Stimulated activated CD8-positive, alpha-beta memory T cell treated with anti-CD3 and anti-CD28 coated beads, Interleukin-7, amount 100 ng/mL, for 4 hours (primary cell): Measurements from ENCODE around the gene SHLD1.

Experiments used
- DNase-seq, 2 donors: peaks; one replicate each; pipeline ENCODE4 v3.0.0-alpha.2; 2020; ENCODE audit warnings: low read depth in 2 of 2

Gene SHLD1

GRCh38 chr20:5845681-5846615 is 95.7 kb downstream of the SHLD1 start:
- DNase-seq: no peak

DNA sequence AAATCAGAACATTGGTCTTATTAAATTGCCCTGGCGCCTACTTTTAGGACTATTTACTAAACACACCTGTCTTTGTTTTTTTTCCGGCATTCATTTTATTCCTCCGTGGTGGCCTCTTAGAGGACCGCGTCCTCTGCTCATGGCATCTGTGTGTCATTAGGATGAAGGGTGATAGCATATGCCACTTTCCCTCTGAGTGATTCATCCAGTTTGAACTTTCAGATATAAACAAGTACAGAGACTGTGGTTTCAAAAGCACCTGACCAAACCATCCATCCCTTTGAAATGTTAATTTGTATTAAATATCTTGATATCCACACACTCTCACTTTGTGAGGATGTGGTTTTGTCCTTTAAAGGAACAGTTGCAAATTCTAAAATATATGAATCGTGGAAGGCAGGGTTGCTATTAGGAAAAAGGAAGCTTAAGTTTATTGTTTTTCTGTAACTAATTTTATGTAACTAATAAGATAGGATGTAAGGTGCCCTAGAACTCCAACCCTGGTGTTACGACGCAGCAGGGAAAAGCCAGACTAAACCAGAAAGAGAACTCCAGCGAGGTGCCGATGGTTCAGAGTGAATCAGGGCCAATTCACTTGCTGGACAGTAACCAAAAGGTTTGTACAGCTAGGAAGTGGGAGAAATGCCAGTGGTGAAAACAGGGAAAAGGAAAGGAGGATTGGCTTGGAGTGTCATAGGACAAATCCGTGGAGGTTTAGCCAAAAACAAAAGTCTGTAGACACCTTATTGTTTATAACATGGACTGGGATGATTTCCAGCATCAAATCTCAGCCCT is 98.7 kb downstream of the SHLD1 start:
- DNase-seq: no peak

- no peak for DNase-seq
Observed at GRCh38 chr20:5855939-5856338, 105.7 kb downstream of the SHLD1 start.

GRCh38 chr20:5859608-5860007 is 109.4 kb downstream of the SHLD1 start:
- DNase-seq: no peak

DNA sequence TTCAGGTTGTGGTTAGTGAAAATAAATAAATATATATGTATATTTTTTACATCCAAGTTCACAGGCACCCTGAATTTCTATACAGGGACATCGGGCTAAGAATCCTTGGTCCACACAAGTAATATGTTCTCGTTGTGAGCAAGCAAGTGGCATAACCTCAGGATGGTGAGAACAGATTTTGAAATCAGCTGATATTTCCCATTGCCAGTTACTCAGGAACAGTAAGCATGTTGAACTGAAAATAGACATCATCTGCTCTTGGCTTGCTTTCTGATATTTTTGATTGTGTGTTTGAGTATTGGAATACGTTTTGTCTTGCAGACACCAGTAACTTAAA is 112.5 kb downstream of the SHLD1 start:
- no peak for DNase-seq

GRCh38 chr20:5863040-5863833 is 113.0 kb downstream of the SHLD1 start:
- DNase-seq: no peak

DNA sequence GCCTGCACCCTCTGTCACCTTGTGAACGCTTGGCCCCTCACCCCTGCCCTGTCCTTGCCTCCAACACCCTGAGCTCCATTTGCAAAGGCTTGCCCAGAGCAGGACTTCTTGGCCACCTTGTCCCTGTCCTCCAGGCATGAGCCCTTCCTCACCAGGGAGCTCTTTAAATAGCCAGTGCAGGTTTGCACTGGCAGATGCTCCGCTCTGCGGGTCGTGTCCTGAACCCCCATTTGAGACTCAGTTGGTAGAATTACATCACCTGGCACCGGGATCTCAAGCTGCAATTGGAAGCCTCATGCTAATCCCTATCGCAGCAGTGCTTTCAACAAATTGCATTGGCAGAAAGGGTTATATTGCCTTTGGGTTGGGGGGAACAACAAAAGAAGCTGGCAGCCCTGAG is 114.2 kb downstream of the SHLD1 start:
- no peak for DNase-seq

DNA sequence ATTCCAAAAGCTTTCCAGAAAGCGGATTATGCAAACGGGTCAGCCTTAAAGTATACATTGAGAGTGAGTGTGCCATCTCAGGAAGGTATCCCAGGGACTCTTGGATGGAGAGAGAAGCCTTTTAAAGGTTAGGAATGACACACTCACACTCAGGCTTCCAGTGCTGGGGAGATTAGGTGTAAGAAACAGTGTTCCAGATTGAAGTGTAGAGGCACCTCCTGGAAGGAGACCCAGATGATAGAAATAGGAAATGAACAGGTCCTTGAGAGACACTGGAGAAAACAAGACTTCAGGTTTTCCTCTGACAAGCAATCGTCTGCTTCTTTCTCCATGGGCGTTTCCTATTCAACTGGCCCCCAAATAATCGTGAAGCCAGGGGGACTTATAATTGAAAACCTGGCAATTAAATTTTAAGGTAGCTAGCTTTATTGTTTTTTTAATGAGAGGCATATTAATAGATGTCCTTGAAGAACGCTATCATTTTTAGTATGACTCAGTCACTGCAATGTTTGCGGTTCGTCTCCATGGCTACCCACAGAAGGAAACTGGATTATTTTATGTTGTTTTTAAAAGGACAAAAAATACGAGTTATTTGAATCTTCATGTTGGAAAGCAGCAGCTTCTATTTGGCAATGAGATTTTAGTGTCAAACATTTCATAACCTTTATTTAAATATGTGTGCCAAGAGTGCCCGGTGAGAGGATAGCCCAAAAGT is 114.8 kb downstream of the SHLD1 start:
- no peak for DNase-seq

- no peak for DNase-seq
Observed at GRCh38 chr20:5865604-5866003, 115.4 kb downstream of the SHLD1 start.

- no peak for DNase-seq
Observed at GRCh38 chr20:5870568-5870981, 120.4 kb downstream of the SHLD1 start.

GRCh38 chr20:5871459-5872410 is 121.5 kb downstream of the SHLD1 start:
- no peak for DNase-seq

DNA sequence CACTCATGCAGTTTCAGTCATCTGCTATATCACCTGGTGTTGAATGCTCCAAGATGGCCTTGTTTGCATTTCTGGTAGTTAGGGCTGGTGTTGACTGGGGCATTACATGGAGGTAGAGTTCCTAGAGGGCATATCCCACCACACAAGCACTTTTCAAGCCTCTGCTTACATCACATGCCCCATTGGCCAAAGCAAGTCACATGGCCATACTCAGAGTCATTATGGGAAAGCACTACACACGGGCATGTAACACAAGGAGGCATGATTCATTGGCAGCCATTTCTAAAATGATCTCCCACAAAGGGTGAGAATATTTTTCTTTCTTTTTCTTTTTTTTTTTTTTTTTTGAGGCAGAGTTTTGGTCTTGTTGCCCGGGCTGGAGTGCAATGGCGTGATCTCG is 126.9 kb downstream of the SHLD1 start:
- DNase-seq: no peak

DNA sequence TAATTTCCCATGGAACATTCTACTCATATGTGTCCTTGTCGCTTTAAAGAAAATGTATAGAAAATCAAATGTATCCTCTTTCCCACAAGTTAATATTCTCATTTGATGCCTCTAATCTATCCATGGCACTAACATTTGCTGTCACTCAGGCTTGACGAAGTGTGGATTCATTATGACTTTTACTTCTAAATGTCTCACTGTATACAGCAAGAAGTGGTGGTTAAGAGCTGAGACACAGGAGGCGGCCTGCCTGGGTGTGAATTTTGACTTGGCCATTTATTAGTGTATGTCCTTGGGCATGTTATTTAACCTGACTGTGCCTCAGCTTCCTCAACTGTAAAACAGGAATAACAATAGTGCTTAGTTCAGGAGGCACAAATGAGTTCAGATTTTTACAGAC is 130.1 kb downstream of the SHLD1 start:
- no peak for DNase-seq

DNA sequence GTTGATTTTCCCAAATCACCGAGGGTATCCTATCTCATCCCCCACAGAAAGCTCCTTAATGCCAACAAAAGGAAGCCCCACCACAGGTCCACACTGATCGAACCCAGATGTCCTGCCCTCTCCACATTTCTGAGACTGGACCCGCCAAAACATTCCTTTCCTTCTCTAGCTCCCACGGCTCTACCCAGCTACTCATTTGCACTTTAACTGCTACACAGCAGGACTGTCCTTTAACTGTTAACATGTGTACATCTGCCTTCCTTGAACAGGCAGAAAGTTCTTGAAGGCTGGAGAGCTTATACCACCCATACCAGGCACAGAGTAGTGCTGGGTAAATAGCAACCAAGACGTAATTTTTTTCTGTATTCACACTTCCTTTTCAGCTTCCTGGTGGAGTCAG is 131.5 kb downstream of the SHLD1 start:
- no peak for DNase-seq

- DNase-seq: no peak
Observed at GRCh38 chr20:5882166-5882565, 132.0 kb downstream of the SHLD1 start.

DNA sequence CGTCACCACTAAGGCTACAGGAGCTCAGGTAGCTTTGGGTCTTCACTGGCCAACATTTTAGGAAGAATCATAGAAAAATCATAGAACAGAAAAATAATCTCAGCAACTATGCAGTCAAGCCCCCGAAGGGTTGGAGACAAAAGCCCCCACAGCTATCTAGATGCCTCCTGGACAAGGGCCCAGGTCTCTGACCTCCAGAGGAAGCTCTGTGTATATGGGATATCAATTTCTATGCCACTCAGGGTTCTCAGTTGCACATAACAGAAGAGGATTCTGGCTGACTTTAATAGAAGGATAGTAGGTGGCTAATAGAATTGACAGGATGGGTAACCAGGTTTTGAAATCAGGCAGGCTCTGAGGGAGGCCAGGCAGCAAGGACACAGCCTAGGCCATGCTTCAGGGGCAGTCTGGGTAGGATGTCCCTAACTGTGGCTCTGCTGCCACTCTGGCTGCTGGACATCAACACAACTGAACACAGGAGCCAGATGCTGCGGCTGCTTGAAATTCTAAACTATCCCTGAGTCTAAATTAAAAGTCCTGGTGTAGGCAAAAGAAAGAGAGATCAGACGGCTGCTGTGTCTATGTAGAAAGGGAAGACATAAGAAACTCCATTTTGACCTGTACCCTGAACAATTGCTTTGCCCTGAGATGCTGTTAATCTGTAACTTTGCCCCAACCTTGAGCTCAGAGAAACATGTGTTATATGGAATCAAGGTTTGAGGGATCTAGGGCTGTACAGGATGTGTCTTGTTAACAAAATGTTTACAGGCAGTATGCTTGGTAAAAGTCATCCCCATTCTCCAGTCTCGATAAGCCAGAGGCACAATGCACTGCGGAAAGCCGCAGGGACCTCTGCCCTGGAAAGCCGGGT is 134.5 kb downstream of the SHLD1 start:
- DNase-seq: no peak

- DNase-seq: no peak
Observed at GRCh38 chr20:5885866-5886265, 135.7 kb downstream of the SHLD1 start.

GRCh38 chr20:5886788-5887187 is 136.6 kb downstream of the SHLD1 start:
- DNase-seq: no peak

- DNase-seq: no peak
Observed at GRCh38 chr20:5887386-5887785, 137.2 kb downstream of the SHLD1 start.
